Measurements from ENCODE around the gene RPL13A.
"Not testable (repeated sequence)": the region's sequence is repeated elsewhere in the genome, so short reads cannot be mapped to it uniquely, and the experiment has no call there.

RPL13A gene

DNA sequence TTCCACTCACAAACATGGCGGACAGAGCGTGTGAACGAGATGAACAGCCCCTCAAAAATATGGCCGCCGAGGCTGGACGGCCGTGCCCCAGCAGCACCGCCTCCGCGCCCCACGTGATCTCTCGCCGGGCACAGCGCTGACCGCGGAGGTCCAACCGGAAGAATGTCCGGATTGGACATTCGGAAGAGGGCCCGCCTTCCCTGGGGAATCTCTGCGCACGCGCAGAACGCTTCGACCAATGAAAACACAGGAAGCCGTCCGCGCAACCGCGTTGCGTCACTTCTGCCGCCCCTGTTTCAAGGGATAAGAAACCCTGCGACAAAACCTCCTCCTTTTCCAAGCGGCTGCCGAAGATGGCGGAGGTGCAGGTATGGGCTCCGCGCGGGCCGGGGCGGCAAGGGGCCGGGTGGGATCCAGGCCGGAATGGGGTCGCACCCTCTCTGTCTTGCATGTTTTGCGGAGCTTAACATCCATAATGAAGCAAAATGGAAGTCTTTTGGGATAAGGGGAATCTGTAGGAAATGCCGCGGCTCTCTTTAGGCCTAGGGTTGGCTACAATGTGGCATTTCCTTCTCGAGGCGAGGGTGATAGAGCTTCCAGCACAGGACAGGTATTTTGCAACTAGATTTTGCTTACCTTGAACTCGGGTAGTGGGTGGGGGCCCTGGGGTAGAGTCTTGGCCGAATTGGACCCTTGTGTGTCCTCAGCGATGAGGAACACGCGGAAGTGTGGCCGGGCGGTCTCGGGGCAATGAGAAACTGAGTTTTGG is at the start of gene RPL13A:
Gene RPL13A (plus strand): TSS at position 332 of the 769 bp plus-strand sequence. CDS start 22 bp downstream, at position 354.
- DNase-seq (ENCODE audit: low read depth in 2 of 2, low spot score in 1 of 2) = peak; percentile 98 to 99

DNA sequence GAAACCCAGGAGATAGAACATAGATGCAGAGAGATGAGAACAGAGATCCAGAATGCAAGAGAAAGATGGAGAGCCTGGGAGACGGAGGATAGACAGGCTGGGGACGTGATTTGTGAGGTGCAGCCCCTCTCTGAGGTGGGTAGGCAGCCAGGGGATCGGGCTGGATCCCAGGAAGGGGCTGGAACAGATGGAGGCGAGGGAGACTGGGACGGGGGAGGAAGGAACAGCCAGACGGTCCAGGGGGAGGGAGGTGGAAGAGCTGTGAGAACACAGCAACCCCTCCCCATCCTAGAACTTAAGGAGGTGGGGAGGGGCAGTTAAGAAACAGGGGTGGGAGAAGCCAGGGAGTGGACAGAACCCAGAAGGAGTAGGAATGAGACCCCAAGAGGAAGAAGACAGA is 49.1 kb upstream of the RPL13A start:
- no peak for DNase-seq (ENCODE audit: low read depth in 2 of 2, low spot score in 1 of 2)

DNA sequence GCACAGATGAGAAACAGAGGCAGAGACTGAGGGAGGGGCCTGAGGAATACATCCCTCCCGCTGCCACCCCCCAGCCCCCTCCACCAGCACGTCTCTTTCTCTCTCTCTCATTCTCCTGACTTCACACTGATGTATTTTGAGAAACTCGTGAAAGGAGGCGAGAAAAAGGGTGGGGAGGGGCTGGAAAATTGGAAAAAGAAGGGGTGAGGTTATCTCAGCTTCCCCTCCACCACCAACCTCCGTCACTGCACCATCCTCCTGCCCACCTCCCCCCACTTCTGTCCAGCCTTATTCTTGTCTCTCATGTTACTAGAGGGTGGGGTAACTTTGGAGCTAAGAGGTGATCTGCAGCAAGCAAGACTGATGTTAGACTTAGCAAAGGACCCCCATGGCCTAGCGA is 47.6 kb upstream of the RPL13A start:
- no peak for DNase-seq (ENCODE audit: low read depth in 2 of 2, low spot score in 1 of 2)

DNA sequence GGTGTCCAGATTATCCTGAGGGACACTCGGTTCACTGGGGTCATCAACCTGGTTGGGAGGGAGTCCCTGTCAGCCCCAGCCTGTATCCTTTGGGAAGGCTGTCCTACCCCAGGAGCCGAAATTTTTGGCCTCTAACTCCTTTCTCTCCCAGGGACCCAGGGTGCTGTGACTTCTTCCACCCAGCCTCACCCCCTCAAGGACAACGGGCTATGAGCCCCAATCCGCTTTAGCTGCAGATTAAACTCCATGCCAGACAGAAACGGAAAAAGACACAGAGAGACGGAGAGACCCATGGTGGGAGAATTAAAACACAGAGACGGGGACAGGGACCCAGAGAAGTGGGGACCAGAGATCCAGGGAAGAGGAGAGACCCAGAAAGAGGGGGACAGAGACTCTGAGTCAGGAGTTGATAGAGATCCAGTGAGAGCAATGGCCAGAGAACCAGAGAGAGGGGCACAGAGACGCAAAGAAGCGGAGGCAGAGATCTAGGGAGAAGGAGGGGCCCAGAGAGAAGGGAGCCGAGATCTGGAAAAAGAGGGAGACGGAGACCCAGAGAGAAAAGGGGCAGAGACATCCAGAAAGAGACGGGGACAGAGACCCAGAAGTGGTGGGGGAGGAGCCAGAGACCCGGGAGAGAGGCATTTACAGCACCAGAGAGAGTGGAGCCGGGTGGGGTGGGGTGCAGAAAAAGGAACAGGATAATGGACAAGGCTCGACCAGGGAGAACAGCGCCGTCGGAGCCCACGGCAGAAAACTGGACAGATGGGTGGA is 46.8 kb upstream of the RPL13A start:
- DNase-seq (ENCODE audit: low read depth in 2 of 2, low spot score in 1 of 2) = no peak

DNA sequence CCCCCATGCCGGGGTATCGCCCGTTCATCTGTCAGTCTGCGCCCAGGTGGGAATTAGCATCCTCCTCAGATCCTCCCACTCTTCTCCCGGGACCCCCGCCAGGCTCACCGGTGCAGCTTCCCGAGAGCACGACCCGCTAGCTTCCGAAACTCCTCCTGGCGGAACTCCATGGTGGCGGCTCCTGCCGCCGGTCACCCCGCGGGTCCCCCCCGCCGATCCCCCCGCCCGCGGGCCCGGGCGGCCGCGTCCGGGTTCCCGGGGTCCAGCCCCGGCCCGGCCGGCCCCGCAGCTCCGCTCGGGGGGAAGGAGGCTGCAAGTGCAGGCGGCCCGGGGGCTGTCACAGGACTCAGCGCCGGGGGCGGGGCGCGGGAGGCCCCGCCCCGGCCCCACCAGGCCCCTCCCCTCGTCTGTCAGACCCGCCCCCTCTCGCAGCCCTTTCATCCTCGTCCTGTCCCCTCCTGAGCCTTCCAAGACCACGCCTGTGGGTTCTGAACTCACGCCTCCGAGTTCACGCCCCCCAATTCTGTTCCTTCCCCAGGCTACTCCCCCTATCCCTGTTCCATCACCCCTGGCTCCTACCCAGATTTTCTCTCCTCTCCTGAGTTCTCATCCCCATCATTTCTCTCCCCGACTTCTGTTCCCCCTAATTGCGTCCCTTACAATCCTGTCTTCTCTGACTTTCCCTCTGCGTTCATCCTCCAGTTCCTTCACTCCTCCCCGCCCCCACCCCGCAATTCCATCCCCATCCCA is 46.0 kb upstream of the RPL13A start, which contains the start of gene SLC17A7:
Gene SLC17A7 (minus strand): TSS at position 318 of the 750 bp plus-strand sequence. CDS start 148 bp downstream, at position 170.
- no peak for DNase-seq (ENCODE audit: low read depth in 2 of 2, low spot score in 1 of 2)

DNA sequence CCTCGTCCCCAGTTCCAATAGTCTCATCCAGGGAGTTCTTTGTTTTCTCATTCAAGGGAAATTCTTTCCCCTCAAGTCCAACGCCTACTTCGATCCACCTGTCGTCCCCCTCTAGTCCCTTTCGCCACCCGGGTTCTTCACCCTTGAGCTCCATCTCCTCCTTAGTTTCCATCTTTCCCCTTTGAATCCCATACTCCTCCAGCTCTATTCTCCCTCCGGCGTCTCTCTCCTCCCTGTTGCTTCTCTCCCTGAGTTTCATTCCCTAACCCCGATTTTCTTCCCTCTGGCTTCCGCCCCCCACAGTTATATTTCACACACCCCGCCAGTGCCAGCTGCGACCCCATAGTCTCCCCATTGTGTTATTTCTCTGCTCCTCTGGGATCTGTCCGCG is 45.5 kb upstream of the RPL13A start:
- DNase-seq (ENCODE audit: low read depth in 2 of 2, low spot score in 1 of 2) = no peak

DNA sequence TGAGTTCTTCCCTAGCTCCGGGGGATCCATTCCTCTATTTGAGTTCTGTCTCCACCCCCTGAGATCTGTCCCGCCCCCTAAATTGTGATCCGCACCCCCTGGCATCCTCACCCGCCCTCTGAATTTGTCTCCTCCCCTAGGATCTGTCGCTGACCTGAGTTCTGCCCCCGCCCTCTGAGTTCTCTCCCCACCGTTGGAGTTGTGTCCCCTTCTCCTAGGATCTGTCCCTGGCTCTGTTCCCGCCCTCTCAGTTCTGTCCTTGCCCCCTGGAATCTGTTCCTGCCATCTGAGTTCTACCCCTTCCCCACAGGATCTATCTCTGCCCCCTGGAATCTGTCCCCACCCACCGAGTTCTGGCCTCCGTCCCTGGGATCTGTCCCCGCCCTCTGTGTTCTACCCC is 45.1 kb upstream of the RPL13A start:
- DNase-seq (ENCODE audit: low read depth in 2 of 2, low spot score in 1 of 2) = no peak

DNA sequence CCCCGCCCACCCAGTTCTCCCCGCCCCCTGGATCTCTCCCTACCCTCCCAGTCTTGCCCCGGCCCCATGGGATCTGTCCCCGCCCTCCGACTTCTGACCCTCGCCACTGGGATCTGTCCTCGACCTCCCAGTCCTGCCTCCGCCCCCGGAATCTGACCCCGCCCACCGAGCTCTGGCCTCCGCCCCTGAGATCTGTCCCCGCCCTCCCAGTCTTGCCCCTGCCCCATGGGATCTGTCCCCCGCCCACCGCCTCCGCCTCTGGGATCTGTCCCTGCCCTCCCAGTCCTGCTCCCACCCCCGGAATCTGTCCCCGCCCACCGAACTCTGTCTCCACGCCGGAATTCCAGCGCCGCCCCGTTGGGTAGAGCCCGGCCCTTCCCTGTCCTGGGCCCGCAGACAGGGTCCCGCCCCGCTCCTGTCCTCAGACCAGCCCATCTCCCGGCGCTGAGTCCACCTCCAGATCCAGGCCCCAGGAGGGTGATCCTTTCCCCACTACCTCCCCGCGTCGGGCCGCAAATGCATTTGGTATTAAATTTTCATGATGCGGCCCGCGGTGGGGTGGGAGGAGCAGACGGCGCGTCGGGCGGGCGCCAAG is 44.5 kb upstream of the RPL13A start:
- DNase-seq (ENCODE audit: low read depth in 2 of 2, low spot score in 1 of 2) = no peak

DNA sequence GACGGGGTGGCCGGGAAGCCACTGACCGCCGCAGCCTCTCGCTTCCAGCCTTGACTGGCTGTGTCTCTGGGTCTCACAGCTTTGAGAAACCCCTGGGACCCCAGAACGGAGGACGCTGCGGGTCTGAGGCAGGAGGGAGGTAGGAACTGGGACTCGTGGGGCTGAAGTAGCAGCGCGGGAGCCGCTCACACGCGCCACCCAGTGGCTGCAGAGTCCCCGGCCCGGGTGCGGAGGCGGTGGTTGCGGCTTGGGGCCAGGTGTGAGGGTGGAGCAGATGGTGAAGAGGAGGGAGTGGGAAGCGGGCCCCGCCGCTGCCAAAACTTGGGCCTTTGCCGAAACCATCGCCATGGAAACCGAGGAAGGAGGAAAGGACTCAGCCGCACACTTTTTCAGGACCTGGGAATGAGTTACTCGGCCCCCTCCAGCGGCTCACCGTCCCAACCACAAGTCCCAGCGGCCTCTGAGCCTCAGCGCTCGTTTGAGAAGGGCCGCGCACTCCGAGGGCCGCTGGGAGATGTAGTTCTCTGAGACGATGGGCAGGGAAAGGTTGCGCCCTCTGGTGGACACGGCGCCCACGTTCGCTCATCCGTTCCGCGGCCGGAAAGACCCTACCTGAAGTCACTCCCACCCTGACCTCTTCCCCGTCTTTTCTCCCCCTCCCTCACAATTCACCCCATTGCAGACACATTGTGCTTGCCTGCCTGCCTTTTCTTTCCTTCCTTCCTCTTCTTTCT is 43.9 kb upstream of the RPL13A start:
- DNase-seq (ENCODE audit: low read depth in 2 of 2, low spot score in 1 of 2) = peak; percentile 84 to 86

DNA sequence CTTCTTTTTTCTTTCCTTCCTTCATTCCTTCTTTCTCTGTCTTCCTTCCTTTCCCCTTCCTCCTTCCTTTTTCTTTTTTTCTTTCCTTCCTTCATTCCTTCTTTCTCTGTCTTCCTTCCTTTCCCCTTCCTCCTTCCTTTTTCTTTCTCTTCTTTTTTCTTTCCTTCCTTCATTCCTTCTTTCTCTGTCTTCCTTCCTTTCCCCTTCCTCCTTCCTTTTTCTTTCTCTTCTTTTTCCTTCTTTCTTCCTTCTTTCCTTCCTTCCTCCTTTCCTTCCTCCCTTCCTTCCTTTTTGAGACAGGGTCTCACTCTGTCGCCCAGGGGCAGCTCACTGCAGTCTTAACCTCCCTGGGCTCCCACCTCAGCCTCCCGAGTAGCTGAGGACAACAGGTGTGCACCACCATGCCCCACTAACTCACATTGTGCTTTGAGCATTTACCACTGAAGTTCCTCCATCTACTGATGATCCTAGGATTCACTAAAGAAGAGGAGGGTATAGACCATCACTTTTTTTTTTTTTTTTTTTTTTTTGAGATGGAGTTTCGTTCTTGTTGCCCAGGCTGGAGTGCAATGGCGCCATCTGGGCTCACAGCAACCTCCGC is 43.2 kb upstream of the RPL13A start:
- not testable (repeated sequence) for DNase-seq (ENCODE audit: low read depth in 2 of 2, low spot score in 1 of 2)

DNA sequence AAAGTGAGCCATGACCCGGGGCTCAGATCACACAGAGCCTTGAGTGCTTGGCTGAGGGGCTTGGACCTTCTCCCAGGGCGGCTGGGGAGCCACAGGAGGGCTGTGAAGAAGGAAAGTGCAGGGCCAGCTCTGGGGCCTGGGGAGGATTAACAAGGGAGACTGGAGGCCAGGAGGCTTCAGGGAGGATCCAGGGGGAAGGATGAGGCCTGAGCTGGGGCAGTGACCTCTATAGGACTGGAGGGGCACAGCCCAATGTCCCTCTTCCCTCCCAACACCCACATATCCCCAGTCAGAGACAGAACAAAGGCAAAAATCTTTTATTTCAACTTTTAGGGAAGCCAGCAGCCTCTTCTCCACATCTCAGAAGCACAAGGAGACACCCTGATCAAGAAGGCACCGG is 41.4 kb upstream of the RPL13A start:
- DNase-seq (ENCODE audit: low read depth in 2 of 2, low spot score in 1 of 2) = no peak

DNA sequence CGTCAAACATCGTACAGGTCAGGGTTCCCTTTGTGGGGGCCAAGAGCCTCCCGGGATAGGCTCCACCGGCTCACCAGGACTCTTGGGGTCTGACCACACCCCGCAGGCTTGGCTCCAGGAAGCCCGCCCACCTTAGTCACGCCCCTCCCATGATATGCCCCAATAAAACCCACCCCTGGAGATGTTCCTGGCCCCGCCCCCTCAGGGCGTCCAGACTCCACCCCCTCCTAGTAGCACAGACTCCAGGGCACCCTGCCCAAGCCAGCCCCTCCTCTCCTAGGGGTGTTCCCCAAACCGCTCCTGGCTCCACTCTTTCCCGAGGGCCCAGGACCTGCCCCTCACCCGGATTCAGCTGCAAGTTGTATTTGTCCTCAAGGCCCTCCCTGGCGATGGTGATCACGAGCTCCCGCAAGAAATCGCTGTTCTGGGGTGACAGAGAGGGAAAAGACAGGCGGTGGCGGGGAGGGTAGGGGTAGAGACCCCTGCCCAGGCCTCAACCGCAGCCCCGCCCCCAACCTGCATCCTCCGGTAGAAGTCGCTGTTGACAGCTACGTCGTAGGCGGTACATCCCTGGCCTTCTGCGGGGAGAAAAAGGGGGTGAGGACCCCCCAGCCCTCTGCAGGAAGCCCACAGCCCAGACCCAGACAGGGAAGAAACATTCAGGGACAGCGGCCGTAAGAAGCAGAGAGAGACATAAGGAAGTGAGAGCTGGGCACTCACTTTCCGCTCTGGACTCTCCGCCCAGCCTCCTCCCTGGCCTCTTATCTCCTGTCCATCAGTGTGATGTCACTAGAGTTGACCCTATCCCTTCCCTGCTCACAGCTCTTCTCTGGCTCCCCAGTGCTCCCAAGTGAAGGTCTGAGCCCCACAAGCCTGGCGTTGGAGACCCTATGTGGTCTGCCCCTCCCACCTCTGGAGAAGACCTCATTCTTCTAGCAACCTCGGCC is 39.6 kb upstream of the RPL13A start:
- DNase-seq (ENCODE audit: low read depth in 2 of 2, low spot score in 1 of 2) = no peak

DNA sequence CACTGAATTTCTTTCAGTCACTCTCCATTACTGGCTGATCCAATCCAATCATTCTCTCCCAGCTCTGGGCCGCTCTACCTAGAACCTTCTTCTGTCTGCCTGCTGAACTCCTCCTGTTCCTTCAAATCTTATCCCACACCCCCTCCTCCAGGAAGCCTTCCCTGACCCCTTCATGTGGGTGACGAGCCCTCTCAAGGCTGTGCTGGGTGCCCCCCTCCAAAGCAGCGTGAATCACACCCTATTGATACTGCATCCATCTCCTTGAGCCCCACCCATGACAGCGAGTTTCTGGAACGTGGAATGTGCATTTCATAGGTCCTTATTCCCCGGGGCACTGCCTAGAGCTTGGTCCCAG is 39.0 kb upstream of the RPL13A start:
- no peak for DNase-seq (ENCODE audit: low read depth in 2 of 2, low spot score in 1 of 2)

DNA sequence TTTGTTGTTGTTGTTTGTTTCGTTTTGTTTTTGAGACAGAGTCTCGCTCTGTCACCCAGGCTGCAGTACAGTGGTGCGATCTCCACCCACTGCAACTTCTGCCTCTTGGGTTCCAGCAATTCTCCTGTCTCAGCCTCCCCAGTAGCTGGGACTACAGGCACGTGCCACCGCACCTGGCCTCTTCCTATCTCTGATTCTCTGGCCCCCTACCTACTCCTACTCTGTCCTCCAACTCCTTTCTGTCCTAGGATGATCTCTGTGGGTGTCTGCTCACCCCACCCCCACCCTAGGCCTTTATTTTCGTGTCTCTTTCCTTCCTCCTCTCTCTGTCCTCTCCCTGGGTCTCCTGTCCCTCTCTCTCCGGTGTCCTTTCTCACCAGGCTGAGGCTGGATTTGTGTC is 37.0 kb upstream of the RPL13A start:
- no peak for DNase-seq (ENCODE audit: low read depth in 2 of 2, low spot score in 1 of 2)

DNA sequence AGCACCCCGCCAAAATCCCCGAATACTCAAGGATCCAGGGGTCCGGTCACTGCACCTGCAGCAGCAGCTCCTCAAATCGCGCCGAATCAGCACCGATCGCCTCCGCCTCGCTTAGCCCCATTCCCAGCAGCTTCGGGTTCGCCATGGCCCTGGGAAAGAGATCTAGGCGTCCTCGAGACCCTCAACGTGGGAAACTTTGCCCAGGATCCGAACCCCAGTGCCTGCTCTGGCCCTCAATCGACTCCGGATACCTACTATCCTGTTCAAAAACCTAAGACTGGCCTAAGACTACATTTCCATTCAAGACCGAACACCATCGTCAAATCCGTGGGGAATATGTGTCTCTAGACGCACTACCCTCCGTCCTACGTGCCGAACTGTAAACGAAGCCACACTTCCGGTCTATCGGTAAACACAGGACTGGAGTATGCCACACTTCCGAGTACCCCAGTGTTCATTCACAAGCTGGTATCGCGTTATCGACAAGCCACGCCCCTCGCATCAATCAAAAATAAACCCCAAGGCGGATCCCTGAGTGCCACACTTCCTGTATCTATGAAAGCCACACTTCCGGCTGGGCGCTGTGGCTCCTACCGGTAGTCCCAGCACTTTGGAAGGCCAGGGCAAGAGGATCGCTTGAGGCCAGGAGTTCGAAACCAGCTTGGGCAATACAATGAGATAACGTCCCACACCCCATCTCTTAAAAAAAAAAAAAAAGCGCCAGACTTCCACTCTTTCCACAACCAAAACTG is 35.8 kb upstream of the RPL13A start, which contains the start of gene PIH1D1:
Gene PIH1D1 (minus strand): TSS at position 385 of the 752 bp plus-strand sequence. CDS start 240 bp downstream, at position 145.
- DNase-seq (ENCODE audit: low read depth in 2 of 2, low spot score in 1 of 2) = peak; percentile 84 to 86

DNA sequence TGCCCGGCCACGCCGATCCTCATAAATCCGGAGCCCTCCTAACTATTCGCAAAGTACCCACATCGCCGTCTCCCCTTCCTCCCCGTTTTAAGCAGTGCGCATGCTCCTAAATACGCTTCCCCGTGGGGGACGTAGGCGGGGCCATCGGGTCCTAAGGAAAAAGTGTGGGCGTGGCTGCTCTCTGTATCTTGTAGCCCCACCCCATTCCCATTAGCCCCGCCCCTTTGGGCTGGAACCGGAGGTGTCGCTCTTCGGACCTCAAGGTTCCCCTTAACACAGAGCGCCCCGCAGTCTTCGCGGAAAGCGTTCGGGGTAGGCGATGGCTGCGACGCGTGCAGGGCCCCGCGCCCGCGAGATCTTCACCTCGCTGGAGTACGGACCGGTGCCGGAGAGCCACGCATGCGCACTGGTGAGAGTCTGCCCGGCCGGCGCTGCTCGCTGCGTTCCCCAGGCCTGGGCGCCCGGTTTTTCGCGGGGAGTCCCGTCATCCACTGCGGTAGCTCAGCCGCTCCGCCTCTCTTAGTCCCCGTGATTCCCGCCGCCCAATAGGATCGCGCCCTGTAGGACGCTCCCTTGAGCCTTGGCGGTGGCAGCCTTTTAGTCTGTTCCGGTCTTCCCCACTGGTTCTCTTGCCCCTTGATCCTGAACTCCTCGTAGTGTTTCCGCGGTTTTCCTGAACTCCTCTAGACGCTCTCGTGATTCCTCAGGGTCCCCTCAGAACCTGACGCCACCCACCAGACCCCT is 34.2 kb upstream of the RPL13A start, which contains the start of gene ALDH16A1:
Gene ALDH16A1 (plus strand): TSS at position 213 of the 744 bp plus-strand sequence. CDS start 107 bp downstream, at position 320.
- peak; percentile 93 to 96 for DNase-seq (ENCODE audit: low read depth in 2 of 2, low spot score in 1 of 2)

DNA sequence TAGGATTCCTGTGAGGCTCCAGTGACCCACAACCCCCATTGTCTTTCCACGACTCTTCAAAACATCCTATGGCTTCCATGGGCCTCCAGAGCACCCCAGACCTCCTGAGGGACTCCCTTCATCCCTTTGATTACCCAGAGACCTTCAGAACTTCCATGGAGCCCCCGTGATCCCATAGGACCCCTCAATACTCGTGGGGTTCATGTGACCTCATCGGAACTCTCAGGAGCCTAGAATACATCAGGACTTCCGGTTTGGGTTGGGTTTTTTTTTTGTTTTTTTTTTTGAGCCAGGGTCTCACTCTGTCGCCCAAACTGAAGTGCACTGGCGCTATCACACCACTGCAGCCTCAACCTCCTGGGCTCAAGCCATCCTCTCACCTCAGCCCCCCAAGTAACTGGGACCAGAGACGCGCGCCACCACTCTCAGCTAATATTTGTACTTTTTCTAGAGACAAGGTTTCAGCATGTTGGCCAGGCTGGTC is 33.6 kb upstream of the RPL13A start:
- no peak for DNase-seq (ENCODE audit: low read depth in 2 of 2, low spot score in 1 of 2)
